Esophagus squamous epithelium (tissue), 5 donors: Measurements from ENCODE around the gene CREB3. TPM values are rescaled to one million over a fixed set of nuclear protein-coding genes. Genes with fewer than 3 reads are reported as not detected.

Experiments used
- DNase-seq: peaks from one replicate; lab custom pipeline; 2025; lab: John Stamatoyannopoulos, UW
- H3K27ac ChIP-seq, 4 donors: fragments of 200-600 bp; sonication (generic); one replicate each; pipeline ENCODE4 v1.5.1; 2016 to 2019; ENCODE audit warnings: mild to moderate bottlenecking in 1 of 4
- H3K27me3 ChIP-seq, 4 donors: fragments of 200-600 bp; sonication (generic); 1 replicate in 3 of 4; 2 replicates in 1 of 4; pipeline versions ENCODE4 v1.5.1 to v1.6.0; 2017 to 2021; ENCODE audit warnings: antibody characterized with exemption in 1 of 4
- H3K36me3 ChIP-seq, 3 donors: fragments of 200-600 bp; sonication (generic); one replicate each; pipeline ENCODE4 v1.5.1; 2016 to 2019
- H3K4me1 ChIP-seq, 3 donors: fragments of 200-600 bp; sonication (generic); one replicate each; pipeline ENCODE4 v1.5.1; 2017 to 2019
- H3K4me3 ChIP-seq, 4 donors: fragments of 200-600 bp; sonication (generic); 1 replicate in 3 of 4; 2 replicates in 1 of 4; pipeline ENCODE4 v1.5.1; 2016 to 2019; ENCODE audit warnings: mild to moderate bottlenecking in 2 of 4, moderate library complexity in 1 of 4
- H3K9me3 ChIP-seq, 3 donors: fragments of 200-600 bp; sonication (generic); one replicate each; pipeline ENCODE4 v1.5.1; 2016 to 2019
- CTCF ChIP-seq, 6 experiments: fragments of 450-650 bp in 4 of 6; fragments of 200-600 bp in 2 of 6; sonication (generic) in 2 of 6; IDR thresholded peaks; one replicate each; pipeline ENCODE4 v1.5.1; 2016 to 2019; ENCODE audit warnings: antibody characterized with exemption in 6 of 6, mild to moderate bottlenecking in 4 of 6, moderate library complexity in 4 of 6
- POLR2A ChIP-seq, 4 donors: fragments of 450-650 bp; IDR thresholded peaks; one replicate each; pipeline ENCODE4 v1.6.1; 2017; ENCODE audit warnings: antibody characterized with exemption in 4 of 4, mild to moderate bottlenecking in 4 of 4, moderate library complexity in 3 of 4
- WGBS, 2 donors: methylation state at CpG; one replicate each; pipeline ENCODE4 v1.1.5; 2018; 5-methylcytosine and 5-hydroxymethylcytosine counted together
- intact Hi-C: fragments of 100-400 bp; cut with DNase I; formaldehyde crosslinking; loops from one replicate; pipeline ENCODE4 v1.15.0; 2022
- total RNA-seq, 4 donors: library from RNA; depleted of rRNA; stranded (reverse); fragments of >200 nt; gene quantifications; one replicate each; pipeline ENCODE4 v1.1.0, GENCODE V29; 2016
- donor health status: DM: yes; HTN: yes; CAD: no.

CREB3 gene
- total RNA-seq, 4 donors from 2014 or later = 10.5 to 24.2 (median 19.2) TPM

- Histone ChIP-seq H3K4me1 (peaks cover 34 to 61% (median 34%) of the 10 kb centered on the region in 3 donors), H3K9me3 (no peaks in the 10 kb centered on the region), H3K36me3 (peaks cover 10 to 49% (median 23%) of the 10 kb centered on the region in 3 donors), H3K4me3 (peak overlapping the region; percentile 83 to 99 (median 90)), H3K27ac (peak overlapping the region in 1 of 4 donors; percentile 95), H3K27me3 (no peaks in the 10 kb centered on the region)
- WGBS, 2 donors = 25 to 29% methylated on average over 3 of the region's 3 CpGs
- no peak for DNase-seq
- TF ChIP-seq CTCF (IDR thresholded peaks at IDR 0.05) = no peak
- TF ChIP-seq POLR2A (IDR thresholded peaks at IDR 0.05) = no peak
- intact Hi-C loops = no loop called here
These were observed 14.1 kb downstream of the CREB3 start for GRCh38 chr9:35746583-35746982.

GRCh38 chr9:35748242-35748857 lies 15.9 kb downstream of the CREB3 start:
- no peaks in the 10 kb centered on the region for H3K27me3 ChIP-seq
- intact Hi-C loops = no loop called here
- H3K27ac ChIP-seq = peak overlapping the region; percentile 90 to 97 (median 94)
- H3K9me3 ChIP-seq = no peaks in the 10 kb centered on the region
- H3K4me1 ChIP-seq = peaks cover 34 to 61% (median 34%) of the 10 kb centered on the region in 3 donors
- DNase-seq = no peak
- TF ChIP-seq POLR2A (IDR thresholded peaks at IDR 0.05) (no peak), CTCF (IDR thresholded peaks at IDR 0.05) (no peak)
- peak overlapping the region; percentile 83 to 99 (median 90) for H3K4me3 ChIP-seq
- 0 to 2% methylated on average over 6 to 12 of the region's 24 CpGs for WGBS, 2 donors
- peaks cover 14 to 49% (median 26%) of the 10 kb centered on the region in 3 donors for H3K36me3 ChIP-seq

GRCh38 chr9:35748858-35749514 lies 16.5 kb downstream of the CREB3 start, which contains the start of the genes GBA2 and RGP1:
GBA2 (minus strand) TSS chr9:35749228; CDS start chr9:35748704, 524 bp downstream.
RGP1 (plus strand) TSS chr9:35749287; CDS start chr9:35749756, 469 bp downstream.
- peaks cover 34 to 61% (median 34%) of the 10 kb centered on the region in 3 donors for H3K4me1 ChIP-seq
- peak within 1 kb of the TSS; percentile 90 to 97 (median 94) for H3K27ac ChIP-seq
- 0% methylated on average over 4 of the region's 69 CpGs; no CpG with 5 or more reads in 1 of the 2 donors for WGBS, 2 donors
- no peaks in the 10 kb centered on the region for H3K9me3 ChIP-seq
- no peak for DNase-seq
- TF ChIP-seq CTCF (IDR thresholded peaks at IDR 0.05) (peak in 2 of 6 experiments; percentile 5 to 13), POLR2A (IDR thresholded peaks at IDR 0.05) (peak in 2 of 4 donors; percentile 75 to 78)
- intact Hi-C loops = no loop called here
- H3K36me3 ChIP-seq = peaks cover 14 to 49% (median 26%) of the 10 kb centered on the region in 3 donors
- H3K4me3 ChIP-seq = peak within 1 kb of the TSS; percentile 83 to 99 (median 90)
- H3K27me3 ChIP-seq = no peaks in the 10 kb centered on the region

- Histone ChIP-seq H3K36me3 (peaks cover 15 to 49% (median 26%) of the 10 kb centered on the region in 3 donors), H3K9me3 (no peaks in the 10 kb centered on the region), H3K27ac (peak overlapping the region; percentile 90 to 97 (median 94)), H3K27me3 (no peaks in the 10 kb centered on the region), H3K4me3 (peak overlapping the region; percentile 83 to 99 (median 90)), H3K4me1 (peaks cover 34 to 55% (median 34%) of the 10 kb centered on the region in 3 donors)
- intact Hi-C loops = no loop called here
- DNase-seq = no peak
- WGBS, 2 donors = 0 to 4% methylated on average over 7 to 15 of the region's 19 CpGs
- TF ChIP-seq CTCF (IDR thresholded peaks at IDR 0.05) (no peak), POLR2A (IDR thresholded peaks at IDR 0.05) (no peak)
These were observed 17.2 kb downstream of the CREB3 start for GRCh38 chr9:35749515-35750255.
